WTC11 (cell line): ENCODE measurements around the gene TBX10.

Source experiments
- CREB1 ChIP-seq: sonication (generic); formaldehyde crosslinking; IDR thresholded peaks from 2 replicates; pipeline ENCODE4 v1.8.0; 2023; ENCODE audit warnings: mild to moderate bottlenecking, missing genetic modification reagents
- CTCF ChIP-seq: fragments of 200-600 bp; IDR thresholded peaks from 2 replicates; pipeline ENCODE4 v1.8.0; 2022; ENCODE audit warnings: antibody characterized with exemption
- E2F5 ChIP-seq: sonication (generic); formaldehyde crosslinking; IDR thresholded peaks from 2 replicates; pipeline ENCODE4 v1.8.1; 2022; ENCODE audit warnings: mild to moderate bottlenecking, moderate library complexity, missing genetic modification reagents
- JUN ChIP-seq: sonication (generic); formaldehyde crosslinking; IDR thresholded peaks from 2 replicates; pipeline ENCODE4 v1.8.0; 2023; ENCODE audit warnings: mild to moderate bottlenecking, missing genetic modification reagents
- MYBL2 ChIP-seq: sonication (generic); formaldehyde crosslinking; IDR thresholded peaks from 2 replicates; pipeline ENCODE4 v1.8.1; 2023; ENCODE audit warnings: mild to moderate bottlenecking, moderate library complexity, missing genetic modification reagents
- NR3C1 ChIP-seq: sonication (generic); formaldehyde crosslinking; conservative IDR thresholded peaks from 2 replicates; pipeline ENCODE4 v1.8.1; 2023; ENCODE audit warnings: low read depth, mild to moderate bottlenecking, missing genetic modification reagents
- PREB ChIP-seq: sonication (generic); formaldehyde crosslinking; IDR thresholded peaks from 2 replicates; pipeline ENCODE4 v1.8.1; 2022; ENCODE audit warnings: mild to moderate bottlenecking, missing genetic modification reagents, moderate library complexity, borderline replicate concordance
- TEAD1 ChIP-seq: sonication (generic); formaldehyde crosslinking; IDR thresholded peaks from 2 replicates; pipeline ENCODE4 v1.8.0; 2022; ENCODE audit warnings: mild to moderate bottlenecking, missing genetic modification reagents
- TP53 ChIP-seq: sonication (generic); formaldehyde crosslinking; IDR thresholded peaks from 2 replicates; pipeline ENCODE4 v1.8.1; 2023; ENCODE audit warnings: mild to moderate bottlenecking, missing genetic modification reagents

- no peak for TF ChIP-seq NR3C1 (CRISPR knock-in tag)
- no peak for TF ChIP-seq CTCF
- no peak for TF ChIP-seq TP53 (CRISPR knock-in tag)
- no peak for TF ChIP-seq MYBL2 (CRISPR knock-in tag)
- TF ChIP-seq CREB1 (CRISPR knock-in tag) = no peak
- no peak for TF ChIP-seq TEAD1
- no peak for TF ChIP-seq JUN (CRISPR knock-in tag)
- TF ChIP-seq E2F5 (CRISPR knock-in tag) = no peak
- TF ChIP-seq PREB (CRISPR knock-in tag) = no peak
Measured at GRCh38 chr11:67648796-67649613, 9.4 kb upstream of the TBX10 start.
